ENCODE results near the gene CDK8.

The CDK8 gene

GRCh38 chr13:26436914-26437313 is 183.0 kb downstream of the CDK8 start:
- no peak for DNase-seq (ENCODE audit: low read depth in 3 of 3, low spot score in 1 of 3)

GRCh38 chr13:26440111-26440510 is 186.2 kb downstream of the CDK8 start:
- DNase-seq (ENCODE audit: low read depth in 3 of 3, low spot score in 1 of 3): no peak

- no peak for DNase-seq (ENCODE audit: low read depth in 3 of 3, low spot score in 1 of 3)
Measured at GRCh38 chr13:26441476-26441875, 187.5 kb downstream of the CDK8 start.

GRCh38 chr13:26442541-26442940 is 188.6 kb downstream of the CDK8 start:
- DNase-seq (ENCODE audit: low read depth in 3 of 3, low spot score in 1 of 3): no peak

- DNase-seq (ENCODE audit: low read depth in 3 of 3, low spot score in 1 of 3): no peak
Measured at GRCh38 chr13:26445092-26445491, 191.2 kb downstream of the CDK8 start.

- DNase-seq (ENCODE audit: low read depth in 3 of 3, low spot score in 1 of 3): no peak
Measured at GRCh38 chr13:26446751-26447150, 192.8 kb downstream of the CDK8 start.

GRCh38 chr13:26448032-26448431 is 194.1 kb downstream of the CDK8 start:
- no peak for DNase-seq (ENCODE audit: low read depth in 3 of 3, low spot score in 1 of 3)

GRCh38 chr13:26449063-26449848 is 195.3 kb downstream of the CDK8 start:
- DNase-seq (ENCODE audit: low read depth in 3 of 3, low spot score in 1 of 3): no peak
